Endodermal cell (in vitro differentiated cells): ENCODE results near the gene ADRM1. TPM values are rescaled to one million over a fixed set of nuclear protein-coding genes. Genes with fewer than 3 reads are reported as not detected.

Source experiments
- DNase-seq: peaks from one replicate; pipeline ENCODE4 v3.0.0-alpha.2; 2017
- H3K27ac ChIP-seq: 2 replicates; pipeline ENCODE4 v1.5.1; 2013; ENCODE audit warnings: mild to moderate bottlenecking, low read depth, low read length, moderate library complexity
- H3K27me3 ChIP-seq: 2 replicates; pipeline ENCODE4 v1.6.1; 2013; ENCODE audit warnings: mild to moderate bottlenecking, low read length, moderate library complexity; ENCODE audit not compliant: insufficient read depth, control insufficient read depth, poor library complexity, severe bottlenecking
- H3K36me3 ChIP-seq: 2 replicates; pipeline ENCODE4 v1.7.0; 2013; ENCODE audit warnings: mild to moderate bottlenecking, low read length, moderate library complexity; ENCODE audit not compliant: control insufficient read depth, insufficient read depth
- H3K4me1 ChIP-seq: one replicate; pipeline ENCODE4 v1.7.0; 2013; ENCODE audit warnings: low read length; ENCODE audit not compliant: control insufficient read depth, insufficient read depth
- H3K4me3 ChIP-seq: 2 replicates; pipeline ENCODE4 v1.5.1; 2013; ENCODE audit warnings: mild to moderate bottlenecking, low read length, moderate library complexity
- H3K9ac ChIP-seq: 2 replicates; pipeline ENCODE4 v1.6.1; 2013; ENCODE audit warnings: mild to moderate bottlenecking, low read length, moderate library complexity; ENCODE audit not compliant: poor library complexity, severe bottlenecking; ENCODE audit errors: extremely low read depth
- H3K9me3 ChIP-seq: 2 replicates; pipeline ENCODE4 v1.6.1; 2013; ENCODE audit warnings: mild to moderate bottlenecking, low read length, moderate library complexity; ENCODE audit not compliant: control insufficient read depth
- H3K27ac Mint-ChIP-seq: 2 replicates; pipeline ENCODE4 v1.8.0; 2020; ENCODE audit warnings: mixed read lengths
- H3K27me3 Mint-ChIP-seq: 2 replicates; pipeline ENCODE4 v1.8.0; 2021; ENCODE audit warnings: mild to moderate bottlenecking, mixed read lengths; ENCODE audit not compliant: insufficient read depth
- H3K36me3 Mint-ChIP-seq: 2 replicates; pipeline ENCODE4 v1.8.0; 2020; ENCODE audit warnings: low read depth, mixed read lengths
- H3K4me1 Mint-ChIP-seq: 2 replicates; pipeline ENCODE4 v1.8.0; 2020; ENCODE audit warnings: mixed read lengths
- H3K4me3 Mint-ChIP-seq: 2 replicates; pipeline ENCODE4 v1.8.0; 2020; ENCODE audit warnings: mild to moderate bottlenecking, moderate library complexity, mixed read lengths
- H3K9me3 Mint-ChIP-seq: 2 replicates; pipeline ENCODE4 v1.8.0; 2020; ENCODE audit warnings: mild to moderate bottlenecking, mixed read lengths
- WGBS, 2 experiments: methylation state at CpG; one replicate each; pipeline versions ENCODE4 v1.1.5 to v1.1.7; 2013; ENCODE audit warnings: missing lambda C conversion rate in 2 of 2, mixed read lengths in 1 of 2; ENCODE audit not compliant: insufficient coverage in 1 of 2, insufficient read length in 1 of 2; 5-methylcytosine and 5-hydroxymethylcytosine counted together
- total RNA-seq, 2 donors: library from RNA; stranded (reverse); fragmentation: NEBNext Ultra II Directional in 1 of 2; extraction: Animal tissue kit (Norgen Biotek cat#: 25700) in 1 of 2; gene quantifications; 2 replicates in 1 of 2; 3 replicates in 1 of 2; pipeline ENCODE4 v1.2.1, GENCODE V29; 2021
- TF ChIP-seq, protein P1 (sequence below): fragments of 200-600 bp; sonication (generic); conservative IDR thresholded peaks from 2 replicates; pipeline ENCODE4 v1.5.0; 2021; ENCODE audit warnings: antibody characterized with exemption, mild to moderate bottlenecking

Gene ADRM1
- total RNA-seq, 2 donors from 2014 or later: 105 to 106 TPM

- TF ChIP-seq, protein P1, sequence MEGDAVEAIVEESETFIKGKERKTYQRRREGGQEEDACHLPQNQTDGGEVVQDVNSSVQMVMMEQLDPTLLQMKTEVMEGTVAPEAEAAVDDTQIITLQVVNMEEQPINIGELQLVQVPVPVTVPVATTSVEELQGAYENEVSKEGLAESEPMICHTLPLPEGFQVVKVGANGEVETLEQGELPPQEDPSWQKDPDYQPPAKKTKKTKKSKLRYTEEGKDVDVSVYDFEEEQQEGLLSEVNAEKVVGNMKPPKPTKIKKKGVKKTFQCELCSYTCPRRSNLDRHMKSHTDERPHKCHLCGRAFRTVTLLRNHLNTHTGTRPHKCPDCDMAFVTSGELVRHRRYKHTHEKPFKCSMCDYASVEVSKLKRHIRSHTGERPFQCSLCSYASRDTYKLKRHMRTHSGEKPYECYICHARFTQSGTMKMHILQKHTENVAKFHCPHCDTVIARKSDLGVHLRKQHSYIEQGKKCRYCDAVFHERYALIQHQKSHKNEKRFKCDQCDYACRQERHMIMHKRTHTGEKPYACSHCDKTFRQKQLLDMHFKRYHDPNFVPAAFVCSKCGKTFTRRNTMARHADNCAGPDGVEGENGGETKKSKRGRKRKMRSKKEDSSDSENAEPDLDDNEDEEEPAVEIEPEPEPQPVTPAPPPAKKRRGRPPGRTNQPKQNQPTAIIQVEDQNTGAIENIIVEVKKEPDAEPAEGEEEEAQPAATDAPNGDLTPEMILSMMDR: no peak
- H3K9me3 Mint-ChIP-seq: peaks cover 14% of the 10 kb centered on the region
- H3K4me1 ChIP-seq: peaks cover 14% of the 10 kb centered on the region
- WGBS, 2 experiments: 94 to 99% methylated on average over 7 to 16 of the region's 16 CpGs
- no peak overlapping the region for H3K4me3 ChIP-seq
- H3K27me3 ChIP-seq: no peaks in the 10 kb centered on the region
- peaks cover 7% of the 10 kb centered on the region for H3K4me1 Mint-ChIP-seq
- H3K4me3 Mint-ChIP-seq: no peak overlapping the region
- H3K27ac ChIP-seq: no peak overlapping the region
- peaks cover 9% of the 10 kb centered on the region for H3K9me3 ChIP-seq
- DNase-seq: no peak
- no peaks in the 10 kb centered on the region for H3K27me3 Mint-ChIP-seq
- no peak overlapping the region for H3K9ac ChIP-seq
- H3K27ac Mint-ChIP-seq: no peak overlapping the region
- H3K36me3 ChIP-seq: peaks cover 49% of the 10 kb centered on the region
- peaks cover 31% of the 10 kb centered on the region for H3K36me3 Mint-ChIP-seq
These were observed 50.7 kb downstream of the ADRM1 start for GRCh38 chr20:62353289-62354030.

GRCh38 chr20:62354031-62354808 lies 51.4 kb downstream of the ADRM1 start:
- Mint-ChIP-seq H3K4me1 (peaks cover 7% of the 10 kb centered on the region), H3K27ac (no peak overlapping the region), H3K4me3 (no peak overlapping the region), H3K9me3 (peaks cover 6% of the 10 kb centered on the region), H3K36me3 (peaks cover 24% of the 10 kb centered on the region), H3K27me3 (no peaks in the 10 kb centered on the region)
- Histone ChIP-seq H3K27ac (no peak overlapping the region), H3K27me3 (no peaks in the 10 kb centered on the region), H3K4me1 (peaks cover 14% of the 10 kb centered on the region), H3K4me3 (no peak overlapping the region), H3K9me3 (peaks cover 4% of the 10 kb centered on the region), H3K9ac (no peak overlapping the region), H3K36me3 (peaks cover 44% of the 10 kb centered on the region)
- 79 to 87% methylated on average over 9 to 14 of the region's 14 CpGs for WGBS, 2 experiments
- DNase-seq: peak; percentile 53
- TF ChIP-seq, protein P1: no peak

DNA sequence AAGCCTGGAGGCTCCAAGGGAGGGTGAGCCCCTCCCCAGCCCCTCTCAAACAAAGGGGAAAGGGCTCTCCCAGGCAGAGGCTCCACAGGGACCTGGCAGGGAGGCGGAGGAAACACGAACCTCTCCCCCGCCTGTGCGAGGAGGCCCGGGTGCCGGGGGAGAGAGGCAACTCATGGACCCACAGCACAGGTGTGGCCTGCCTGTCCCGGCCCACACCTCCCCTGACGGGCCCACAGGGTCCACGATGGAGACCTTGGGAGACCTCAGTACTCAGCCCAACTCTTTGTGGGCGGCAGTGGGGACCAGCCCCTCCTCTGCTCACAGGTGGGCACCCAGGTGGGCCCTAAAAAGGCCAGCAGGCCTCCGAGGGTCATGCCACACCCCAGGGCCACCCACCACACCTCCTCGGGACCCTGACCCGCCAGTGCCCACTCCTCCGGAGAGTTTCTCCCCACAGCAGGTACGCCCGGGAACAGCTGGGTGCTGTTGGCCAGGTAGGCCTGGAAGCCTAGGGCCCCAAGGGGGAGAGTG lies 52.1 kb downstream of the ADRM1 start:
- H3K4me3 Mint-ChIP-seq: no peak overlapping the region
- Histone ChIP-seq H3K4me1 (peaks cover 14% of the 10 kb centered on the region), H3K27me3 (no peaks in the 10 kb centered on the region), H3K36me3 (peaks cover 39% of the 10 kb centered on the region), H3K27ac (no peak overlapping the region), H3K4me3 (no peak overlapping the region), H3K9me3 (peaks cover 3% of the 10 kb centered on the region), H3K9ac (no peak overlapping the region)
- H3K4me1 Mint-ChIP-seq: peaks cover 7% of the 10 kb centered on the region
- DNase-seq: peak; percentile 44
- H3K27me3 Mint-ChIP-seq: no peaks in the 10 kb centered on the region
- peaks cover 19% of the 10 kb centered on the region for H3K36me3 Mint-ChIP-seq
- H3K27ac Mint-ChIP-seq: peak overlapping the region; percentile 35
- peaks cover 2% of the 10 kb centered on the region for H3K9me3 Mint-ChIP-seq
- TF ChIP-seq, protein P1: no peak
- WGBS, 2 experiments: 66 to 76% methylated on average over 6 to 16 of the region's 16 CpGs
